Loucy (cell line): ENCODE data around the gene CLINT1.

ENCODE experiments used
- CTCF ChIP-seq: fragments of 200-600 bp; sonication (generic); conservative IDR thresholded peaks from 2 replicates; pipeline ENCODE4 v1.5.1; 2014; ENCODE audit warnings: mild to moderate bottlenecking, antibody characterized with exemption, low read length
- EZH2phosphoT487 ChIP-seq: fragments of 200-600 bp; IDR thresholded peaks from 2 replicates; pipeline ENCODE4 v1.6.1; 2018; ENCODE audit warnings: antibody characterized with exemption, mild to moderate bottlenecking, moderate library complexity, borderline replicate concordance

GRCh38 chr5:157877821-157878220 is 18.9 kb upstream of the CLINT1 start:
- TF ChIP-seq CTCF: no peak
- no peak for TF ChIP-seq EZH2phosphoT487
